Thyroid gland (tissue), 4 donors: Measurements from ENCODE around the gene PKHD1. TPM values are rescaled to one million over a fixed set of nuclear protein-coding genes. Genes with fewer than 3 reads are reported as not detected.
"Not testable (repeated sequence)": the region's sequence is repeated elsewhere in the genome, so short reads cannot be mapped to it uniquely, and the experiment has no call there.

Experiments
- DNase-seq, 2 donors: peaks; one replicate each; pipeline ENCODE4 v3.0.0-alpha.2; 2019
- H3K27ac ChIP-seq, 3 donors: fragments of 200-600 bp; sonication (generic); 1 replicate in 2 of 3; 2 replicates in 1 of 3; pipeline ENCODE4 v1.5.1; 2016 to 2019; ENCODE audit warnings: mild to moderate bottlenecking in 1 of 3, moderate library complexity in 1 of 3
- H3K27me3 ChIP-seq: fragments of 200-600 bp; sonication (generic); one replicate; pipeline ENCODE4 v1.5.1; 2019
- H3K36me3 ChIP-seq, 2 donors: fragments of 200-600 bp; sonication (generic); one replicate each; pipeline ENCODE4 v1.5.1; 2016 to 2019
- H3K4me1 ChIP-seq, 2 donors: fragments of 200-600 bp; sonication (generic); one replicate each; pipeline ENCODE4 v1.5.1; 2017 to 2019
- H3K4me3 ChIP-seq, 3 donors: fragments of 200-600 bp; sonication (generic); replicated peaks in 1 of 3; 1 replicate in 2 of 3; 2 replicates in 1 of 3; pipeline ENCODE4 v1.5.1; 2016; ENCODE audit warnings: mild to moderate bottlenecking in 1 of 3
- H3K9me3 ChIP-seq: fragments of 200-600 bp; sonication (generic); one replicate; pipeline ENCODE4 v1.5.1; 2017
- CTCF ChIP-seq, 6 experiments: fragments of 200-600 bp in 3 of 6; fragments of 450-650 bp in 3 of 6; sonication (generic) in 3 of 6; IDR thresholded peaks; one replicate each; pipeline ENCODE4 v1.5.1; 2016 to 2019; ENCODE audit warnings: antibody characterized with exemption in 6 of 6, mild to moderate bottlenecking in 2 of 6, inconsistent platforms in 1 of 6, moderate library complexity in 1 of 6
- POLR2A ChIP-seq, 2 donors: fragments of 450-650 bp; IDR thresholded peaks; one replicate each; pipeline ENCODE4 v1.6.1; 2017; ENCODE audit warnings: antibody characterized with exemption in 2 of 2, mild to moderate bottlenecking in 2 of 2, moderate library complexity in 1 of 2
- WGBS, 2 donors: methylation state at CpG; one replicate each; pipeline ENCODE4 v1.1.5; 2017; 5-methylcytosine and 5-hydroxymethylcytosine counted together
- intact Hi-C: fragments of 100-400 bp; cut with DNase I; formaldehyde crosslinking; loops from one replicate; pipeline ENCODE4 v1.15.1; 2023
- total RNA-seq, 4 donors: library from RNA; depleted of rRNA; stranded (reverse); fragments of >200 nt; gene quantifications; one replicate each; pipeline ENCODE4 v1.2.3, GENCODE V29; 2016

The PKHD1 gene
- total RNA-seq, 4 donors from 2014 or later: under 0.01 to 0.11 (median 0.07) TPM

- intact Hi-C loops: no loop called here
- WGBS, 2 donors: 49 to 54% methylated on average over 5 of the region's 5 CpGs
- no peaks in the 10 kb centered on the region for H3K4me1 ChIP-seq
Observed at GRCh38 chr6:51949526-51949925, 137.9 kb downstream of the PKHD1 start.

GRCh38 chr6:51939695-51940094 lies 147.7 kb downstream of the PKHD1 start:
- H3K4me3 ChIP-seq, DNase-seq, H3K4me1 ChIP-seq, H3K27me3 ChIP-seq, intact Hi-C loops, H3K27ac ChIP-seq, H3K36me3 ChIP-seq, H3K9me3 ChIP-seq: not testable (repeated sequence)
- WGBS, 2 donors: 27 to 52% methylated on average over 2 of the region's 2 CpGs

More at GRCh38 chr6:51949526-51949925, 137.9 kb downstream of the PKHD1 start:
- no peak for DNase-seq
- H3K4me3 ChIP-seq: no peak overlapping the region
- H3K9me3 ChIP-seq: no peaks in the 10 kb centered on the region
- TF ChIP-seq CTCF (IDR thresholded peaks at IDR 0.05) (no peak), POLR2A (IDR thresholded peaks at IDR 0.05) (no peak)
- no peaks in the 10 kb centered on the region for H3K36me3 ChIP-seq
- no peak overlapping the region for H3K27ac ChIP-seq
- no peaks in the 10 kb centered on the region for H3K27me3 ChIP-seq

GRCh38 chr6:51936531-51937290 lies 150.7 kb downstream of the PKHD1 start:
- Histone ChIP-seq H3K27me3 (no peaks in the 10 kb centered on the region), H3K9me3 (no peaks in the 10 kb centered on the region), H3K4me3 (no peak overlapping the region), H3K4me1 (no peaks in the 10 kb centered on the region), H3K36me3 (no peaks in the 10 kb centered on the region), H3K27ac (no peak overlapping the region)
- TF ChIP-seq POLR2A (IDR thresholded peaks at IDR 0.05) (no peak), CTCF (IDR thresholded peaks at IDR 0.05) (no peak)
- no peak for DNase-seq
- 56 to 59% methylated on average over 4 of the region's 4 CpGs for WGBS, 2 donors
- intact Hi-C loops: no loop called here

- Histone ChIP-seq H3K9me3 (no peaks in the 10 kb centered on the region), H3K27me3 (no peaks in the 10 kb centered on the region), H3K4me1 (no peaks in the 10 kb centered on the region), H3K4me3 (no peak overlapping the region), H3K27ac (no peak overlapping the region), H3K36me3 (no peaks in the 10 kb centered on the region)
- TF ChIP-seq CTCF (IDR thresholded peaks at IDR 0.05): no peak
- no peak for TF ChIP-seq POLR2A (IDR thresholded peaks at IDR 0.05)
- intact Hi-C loops: no loop called here
- no peak for DNase-seq
- 58 to 67% methylated on average over 7 of the region's 7 CpGs for WGBS, 2 donors
Observed at GRCh38 chr6:51934098-51934497, 153.3 kb downstream of the PKHD1 start.

- H3K4me1 ChIP-seq: no peaks in the 10 kb centered on the region
- no peak overlapping the region for H3K27ac ChIP-seq
- intact Hi-C loops: no loop called here
- H3K36me3 ChIP-seq: no peaks in the 10 kb centered on the region
- H3K4me3 ChIP-seq: no peak overlapping the region
- TF ChIP-seq POLR2A (IDR thresholded peaks at IDR 0.05) (no peak), CTCF (IDR thresholded peaks at IDR 0.05) (no peak)
- no peaks in the 10 kb centered on the region for H3K9me3 ChIP-seq
- DNase-seq: no peak
- no peaks in the 10 kb centered on the region for H3K27me3 ChIP-seq
Observed at GRCh38 chr6:51932956-51933355, 154.5 kb downstream of the PKHD1 start.
